ENCODE data around the gene PRSS27. TPM values are rescaled to one million over a fixed set of nuclear protein-coding genes. Genes with fewer than 3 reads are reported as not detected.

PRSS27 gene
- 0.28 TPM for total RNA-seq
- polyA plus RNA-seq: 6.5 TPM
- long read RNA-seq, donor 1: 0 reads
- long read RNA-seq, donor 2: 0 reads
- long read RNA-seq, donor 3, partial matches to known transcripts: 0 of 1 reads
- long read RNA-seq, donor 3, other reads (novel, unspliced or antisense): 0 of 1 reads
- long read RNA-seq, donor 4, partial matches to known transcripts: 0 of 1 reads
- long read RNA-seq, donor 4, other reads (novel, unspliced or antisense): 0 of 1 reads
- long read RNA-seq, donor 5, partial matches to known transcripts: 0 of 1 reads
- long read RNA-seq, donor 5, other reads (novel, unspliced or antisense): 0 of 1 reads
- long read RNA-seq, donor 6: 0 reads
- long read RNA-seq, donor 7, partial matches to known transcripts: 0 of 2 reads
- long read RNA-seq, donor 7, other reads (novel, unspliced or antisense): 0 of 2 reads
- long read RNA-seq, donor 8, partial matches to known transcripts: 0 of 3 reads
- long read RNA-seq, donor 8, other reads (novel, unspliced or antisense): 0 of 3 reads
- long read RNA-seq, donor 9: 0 reads
- long read RNA-seq, donor 10, partial matches to known transcripts: 0 of 3 reads
- long read RNA-seq, donor 10, other reads (novel, unspliced or antisense): 0 of 3 reads

GRCh38 chr16:2720064-2720457 is at the start of gene PRSS27:
Gene PRSS27, minus strand, starts transcription at chr16:2720224. Its CDS starts 64 bp downstream, at chr16:2720160.
- Histone ChIP-seq H3K36me3 (ENCODE audit: control insufficient read depth in 2 of 2, insufficient read depth in 2 of 2, low read length in 1 of 2) (no peaks in the 10 kb centered on the region), H3K27me3 (ENCODE audit: control insufficient read depth in 2 of 2, insufficient read depth in 1 of 2, low read length in 1 of 2) (peaks cover 3 to 31% of the 10 kb centered on the region in 2 donors), H3K4me1 (ENCODE audit: control insufficient read depth in 2 of 2, insufficient read depth in 2 of 2, low read length in 2 of 2) (peaks cover 7 to 16% of the 10 kb centered on the region in 2 donors), H3K4me3 (ENCODE audit: low read length in 2 of 2) (peak within 1 kb of the TSS; percentile 47 to 84), H3K27ac (ENCODE audit: low read depth in 1 of 2, low read length in 1 of 2) (peak within 1 kb of the TSS; percentile 38 to 47), H3K9me3 (ENCODE audit: control insufficient read depth in 2 of 2, insufficient read depth in 1 of 2, low read length in 1 of 2) (no peaks in the 10 kb centered on the region)
- 95% methylated on average over 26 of the region's 26 CpGs for WGBS
- DNase-seq (ENCODE audit: low read depth in 6 of 9, low spot score in 9 of 9): no peak

DNA sequence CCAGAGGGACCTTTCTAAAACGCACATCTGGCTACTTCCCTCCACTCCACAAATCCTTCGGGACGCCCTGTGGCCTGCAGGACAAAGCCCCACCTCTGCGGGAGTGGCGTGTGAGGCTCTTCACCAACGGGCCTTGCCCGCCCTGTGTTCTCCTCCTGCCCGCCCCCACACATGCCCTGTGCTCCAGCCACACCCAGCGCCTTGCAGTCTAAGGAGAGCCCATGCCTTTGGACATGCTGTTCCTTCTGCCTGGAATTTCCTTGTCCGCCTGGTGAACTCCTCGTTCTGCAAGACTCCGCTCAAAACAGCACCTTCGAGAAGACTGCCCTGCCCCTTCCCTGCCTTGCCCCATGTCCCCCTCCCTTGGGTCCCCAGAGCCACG is 49.6 kb upstream of the PRSS27 start:
- Histone ChIP-seq H3K9me3 (ENCODE audit: control insufficient read depth in 2 of 2, insufficient read depth in 1 of 2, low read length in 1 of 2) (peaks cover 0 to 3% of the 10 kb centered on the region in 2 donors), H3K27ac (ENCODE audit: low read depth in 1 of 2, low read length in 1 of 2) (no peak overlapping the region), H3K36me3 (ENCODE audit: control insufficient read depth in 2 of 2, insufficient read depth in 2 of 2, low read length in 1 of 2) (peaks cover 87 to 95% of the 10 kb centered on the region in 2 donors), H3K27me3 (ENCODE audit: control insufficient read depth in 2 of 2, insufficient read depth in 1 of 2, low read length in 1 of 2) (no peaks in the 10 kb centered on the region), H3K4me3 (ENCODE audit: low read length in 2 of 2) (no peak overlapping the region), H3K4me1 (ENCODE audit: control insufficient read depth in 2 of 2, insufficient read depth in 2 of 2, low read length in 2 of 2) (no peaks in the 10 kb centered on the region)
- 94% methylated on average over 14 of the region's 14 CpGs for WGBS
- no peak for DNase-seq (ENCODE audit: low read depth in 6 of 9, low spot score in 9 of 9)

- Histone ChIP-seq H3K4me3 (ENCODE audit: low read length in 2 of 2) (no peak overlapping the region), H3K4me1 (ENCODE audit: control insufficient read depth in 2 of 2, insufficient read depth in 2 of 2, low read length in 2 of 2) (no peaks in the 10 kb centered on the region)
- DNase-seq (ENCODE audit: low read depth in 6 of 9, low spot score in 9 of 9): no peak
Measured at GRCh38 chr16:2769100-2769529, 49.1 kb upstream of the PRSS27 start.

GRCh38 chr16:2768403-2769089 is 48.5 kb upstream of the PRSS27 start:
- Histone ChIP-seq H3K9me3 (ENCODE audit: control insufficient read depth in 2 of 2, insufficient read depth in 1 of 2, low read length in 1 of 2) (peaks cover 0 to 3% of the 10 kb centered on the region in 2 donors), H3K27ac (ENCODE audit: low read depth in 1 of 2, low read length in 1 of 2) (no peak overlapping the region), H3K27me3 (ENCODE audit: control insufficient read depth in 2 of 2, insufficient read depth in 1 of 2, low read length in 1 of 2) (no peaks in the 10 kb centered on the region), H3K4me1 (ENCODE audit: control insufficient read depth in 2 of 2, insufficient read depth in 2 of 2, low read length in 2 of 2) (no peaks in the 10 kb centered on the region), H3K4me3 (ENCODE audit: low read length in 2 of 2) (no peak overlapping the region), H3K36me3 (ENCODE audit: control insufficient read depth in 2 of 2, insufficient read depth in 2 of 2, low read length in 1 of 2) (peaks cover 94 to 98% of the 10 kb centered on the region in 2 donors)
- no peak for DNase-seq (ENCODE audit: low read depth in 6 of 9, low spot score in 9 of 9)
- 96% methylated on average over 17 of the region's 17 CpGs for WGBS

More at GRCh38 chr16:2769100-2769529, 49.1 kb upstream of the PRSS27 start:
- Histone ChIP-seq H3K36me3 (ENCODE audit: control insufficient read depth in 2 of 2, insufficient read depth in 2 of 2, low read length in 1 of 2) (peaks cover 88 to 95% of the 10 kb centered on the region in 2 donors), H3K27me3 (ENCODE audit: control insufficient read depth in 2 of 2, insufficient read depth in 1 of 2, low read length in 1 of 2) (no peaks in the 10 kb centered on the region), H3K9me3 (ENCODE audit: control insufficient read depth in 2 of 2, insufficient read depth in 1 of 2, low read length in 1 of 2) (peaks cover 0 to 3% of the 10 kb centered on the region in 2 donors), H3K27ac (ENCODE audit: low read depth in 1 of 2, low read length in 1 of 2) (peak overlapping the region in 1 of 2 donors; percentile 25)
- 97% methylated on average over 11 of the region's 11 CpGs for WGBS

- H3K4me3 ChIP-seq (ENCODE audit: low read length in 2 of 2): no peak overlapping the region
- 95% methylated on average over 14 of the region's 14 CpGs for WGBS
- H3K27ac ChIP-seq (ENCODE audit: low read depth in 1 of 2, low read length in 1 of 2): no peak overlapping the region
- no peak for DNase-seq (ENCODE audit: low read depth in 6 of 9, low spot score in 9 of 9)
- H3K27me3 ChIP-seq (ENCODE audit: control insufficient read depth in 2 of 2, insufficient read depth in 1 of 2, low read length in 1 of 2): no peaks in the 10 kb centered on the region
- peaks cover 0 to 3% of the 10 kb centered on the region in 2 donors for H3K9me3 ChIP-seq (ENCODE audit: control insufficient read depth in 2 of 2, insufficient read depth in 1 of 2, low read length in 1 of 2)
- H3K36me3 ChIP-seq (ENCODE audit: control insufficient read depth in 2 of 2, insufficient read depth in 2 of 2, low read length in 1 of 2): peaks cover 96 to 98% of the 10 kb centered on the region in 2 donors
- H3K4me1 ChIP-seq (ENCODE audit: control insufficient read depth in 2 of 2, insufficient read depth in 2 of 2, low read length in 2 of 2): no peaks in the 10 kb centered on the region
Measured at GRCh38 chr16:2767891-2768290, 47.9 kb upstream of the PRSS27 start.

DNA sequence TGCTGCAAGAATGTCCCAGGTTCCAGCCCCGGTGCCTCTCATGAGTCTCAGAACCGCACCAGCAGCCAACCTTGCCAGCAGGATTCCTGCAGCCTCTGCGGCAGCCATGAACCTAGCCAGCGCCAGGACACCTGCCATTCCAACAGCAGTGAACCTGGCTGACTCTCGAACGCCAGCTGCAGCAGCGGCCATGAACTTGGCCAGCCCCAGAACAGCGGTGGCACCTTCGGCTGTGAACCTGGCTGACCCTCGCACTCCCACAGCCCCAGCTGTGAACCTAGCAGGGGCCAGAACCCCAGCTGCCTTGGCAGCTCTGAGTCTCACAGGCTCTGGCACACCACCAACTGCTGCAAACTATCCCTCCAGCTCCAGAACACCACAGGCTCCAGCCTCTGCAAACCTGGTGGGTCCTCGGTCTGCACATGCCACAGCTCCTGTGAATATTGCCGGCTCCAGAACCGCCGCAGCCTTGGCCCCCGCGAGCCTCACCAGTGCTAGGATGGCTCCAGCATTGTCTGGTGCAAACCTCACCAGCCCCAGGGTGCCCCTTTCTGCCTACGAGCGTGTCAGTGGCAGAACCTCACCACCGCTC is 47.2 kb upstream of the PRSS27 start:
- H3K9me3 ChIP-seq (ENCODE audit: control insufficient read depth in 2 of 2, insufficient read depth in 1 of 2, low read length in 1 of 2): peaks cover 0 to 3% of the 10 kb centered on the region in 2 donors
- H3K36me3 ChIP-seq (ENCODE audit: control insufficient read depth in 2 of 2, insufficient read depth in 2 of 2, low read length in 1 of 2): peaks cover 99% of the 10 kb centered on the region in 2 donors
- H3K4me3 ChIP-seq (ENCODE audit: low read length in 2 of 2): no peak overlapping the region
- H3K4me1 ChIP-seq (ENCODE audit: control insufficient read depth in 2 of 2, insufficient read depth in 2 of 2, low read length in 2 of 2): no peaks in the 10 kb centered on the region
- DNase-seq (ENCODE audit: low read depth in 6 of 9, low spot score in 9 of 9): no peak
- no peak overlapping the region for H3K27ac ChIP-seq (ENCODE audit: low read depth in 1 of 2, low read length in 1 of 2)
- 98% methylated on average over 19 of the region's 19 CpGs for WGBS
- no peaks in the 10 kb centered on the region for H3K27me3 ChIP-seq (ENCODE audit: control insufficient read depth in 2 of 2, insufficient read depth in 1 of 2, low read length in 1 of 2)

GRCh38 chr16:2766430-2767139 is 46.6 kb upstream of the PRSS27 start:
- peaks cover 99 to 100% of the 10 kb centered on the region in 2 donors for H3K36me3 ChIP-seq (ENCODE audit: control insufficient read depth in 2 of 2, insufficient read depth in 2 of 2, low read length in 1 of 2)
- no peak overlapping the region for H3K27ac ChIP-seq (ENCODE audit: low read depth in 1 of 2, low read length in 1 of 2)
- peaks cover 0 to 3% of the 10 kb centered on the region in 2 donors for H3K9me3 ChIP-seq (ENCODE audit: control insufficient read depth in 2 of 2, insufficient read depth in 1 of 2, low read length in 1 of 2)
- no peak for DNase-seq (ENCODE audit: low read depth in 6 of 9, low spot score in 9 of 9)
- WGBS: 98% methylated on average over 44 of the region's 44 CpGs
- H3K27me3 ChIP-seq (ENCODE audit: control insufficient read depth in 2 of 2, insufficient read depth in 1 of 2, low read length in 1 of 2): no peaks in the 10 kb centered on the region
- no peak overlapping the region for H3K4me3 ChIP-seq (ENCODE audit: low read length in 2 of 2)
- no peaks in the 10 kb centered on the region for H3K4me1 ChIP-seq (ENCODE audit: control insufficient read depth in 2 of 2, insufficient read depth in 2 of 2, low read length in 2 of 2)

- Histone ChIP-seq H3K27me3 (ENCODE audit: control insufficient read depth in 2 of 2, insufficient read depth in 1 of 2, low read length in 1 of 2) (no peaks in the 10 kb centered on the region), H3K36me3 (ENCODE audit: control insufficient read depth in 2 of 2, insufficient read depth in 2 of 2, low read length in 1 of 2) (peaks cover 95 to 100% of the 10 kb centered on the region in 2 donors), H3K4me3 (ENCODE audit: low read length in 2 of 2) (no peak overlapping the region), H3K4me1 (ENCODE audit: control insufficient read depth in 2 of 2, insufficient read depth in 2 of 2, low read length in 2 of 2) (no peaks in the 10 kb centered on the region), H3K9me3 (ENCODE audit: control insufficient read depth in 2 of 2, insufficient read depth in 1 of 2, low read length in 1 of 2) (peaks cover 0 to 3% of the 10 kb centered on the region in 2 donors), H3K27ac (ENCODE audit: low read depth in 1 of 2, low read length in 1 of 2) (no peak overlapping the region)
- DNase-seq (ENCODE audit: low read depth in 6 of 9, low spot score in 9 of 9): no peak
- 99% methylated on average over 73 of the region's 73 CpGs for WGBS
Measured at GRCh38 chr16:2765462-2766404, 45.7 kb upstream of the PRSS27 start.

All from thymus (tissue), 14 donors.